ENCODE data around the gene RPL5. TPM values are rescaled to one million over a fixed set of nuclear protein-coding genes. Genes with fewer than 3 reads are reported as not detected.

Gene RPL5
- total and polyA plus RNA-seq, 2 of the 4 experiments (the other 2 are of a cell fraction) = 1,406 to 1,679 TPM

GRCh38 chr1:92855236-92855635 lies 23.4 kb downstream of the RPL5 start:
- in situ Hi-C loops (cut with MboI; ENCODE audit: low sequenced_read_pairs) (no loop called here), intact Hi-C loops (cut with micrococcal nuclease) (no loop called here), dilution Hi-C loops (cut with HindIII; ENCODE audit: low sequenced_read_pairs, unreplicated experiment) (no loop called here)
- Histone ChIP-seq H2BK5ac (ENCODE audit: low read depth, low read length, poor library complexity, severe bottlenecking) (no peak overlapping the region), H3K27me3 (ENCODE audit: control insufficient read depth, insufficient read depth, low read length) (no peaks in the 10 kb centered on the region), H3K9me3 (ENCODE audit: control insufficient read depth, insufficient read depth, low read length) (no peaks in the 10 kb centered on the region; the same call in 1 of the 2 replicates), H3K79me1 (ENCODE audit: low read depth in 1 of 2, low read length in 2 of 2) (no peaks in the 10 kb centered on the region; a peak in 2 of 4 replicates), H2AFZ (replicated peaks; ENCODE audit: low read length, poor library complexity) (no peak overlapping the region), H2AK9ac (replicated peaks; ENCODE audit: low read depth, low read length, poor library complexity) (no peak overlapping the region), H3K56ac (ENCODE audit: extremely low read depth, insufficient read depth, low read length) (no peak overlapping the region), H3K4ac (ENCODE audit: low read depth, low read length) (no peak overlapping the region), H4K20me1 (ENCODE audit: insufficient read depth, low read length) (no peaks in the 10 kb centered on the region), H3K27ac (ENCODE audit: insufficient read depth, low read length) (no peak overlapping the region), H2BK20ac (ENCODE audit: low read depth, low read length) (no peak overlapping the region), H3K36me3 (ENCODE audit: control insufficient read depth, insufficient read depth, low read length) (no peaks in the 10 kb centered on the region; the same call in 1 of the 2 replicates), H4K8ac (ENCODE audit: low read depth in 2 of 2, low read length in 2 of 2) (no peak overlapping the region), H2AK5ac (ENCODE audit: low read depth, low read length) (no peak overlapping the region), H4K91ac (ENCODE audit: insufficient read depth, low read depth, low read length) (no peak overlapping the region), H2BK15ac (ENCODE audit: low read depth, low read length) (no peak overlapping the region), H3K4me3 (ENCODE audit: insufficient read depth, low read depth, low read length) (no peak overlapping the region), H3K23ac (ENCODE audit: low read depth, low read length) (no peak overlapping the region), H3K4me2 (ENCODE audit: low read depth, low read length) (no peak overlapping the region), H3K9ac (ENCODE audit: low read depth, low read length) (no peak overlapping the region), H3K18ac (ENCODE audit: low read depth, low read length) (no peak overlapping the region), H3K9me1 (ENCODE audit: insufficient read depth, low read length) (no peaks in the 10 kb centered on the region), H4K5ac (ENCODE audit: low read depth, low read length) (no peak overlapping the region), H3K4me1 (ENCODE audit: control insufficient read depth, insufficient read depth, low read length) (no peaks in the 10 kb centered on the region), H2BK120ac (ENCODE audit: low read depth, low read length) (no peak overlapping the region), H3K14ac (replicated peaks; ENCODE audit: low read depth, low read length) (no peak overlapping the region)
- ATAC-seq (ENCODE audit: low read depth) (no peak), DNase-seq (no peak)
- no peak for TF ChIP-seq RAD21 (IDR thresholded peaks at IDR 0.05; ENCODE audit: low read length)
- TF ChIP-seq CHD1 (IDR thresholded peaks at IDR 0.05; ENCODE audit: low read depth, low read length) = no peak
- no peak for TF ChIP-seq MAZ (IDR thresholded peaks at IDR 0.05; ENCODE audit: borderline replicate concordance, low read depth, low read length)
- TF ChIP-seq RCOR1 (IDR thresholded peaks at IDR 0.05; ENCODE audit: insufficient replicate concordance, low read length) = no peak
- no peak for TF ChIP-seq SMC3 (IDR thresholded peaks at IDR 0.05; ENCODE audit: low read depth, low read length)
- TF ChIP-seq POLR2A (IDR thresholded peaks at IDR 0.05; ENCODE audit: low read depth, low read length) = no peak
- TF ChIP-seq ELK1 (IDR thresholded peaks at IDR 0.05; ENCODE audit: borderline replicate concordance, low read depth, low read length) = no peak
- no peak for TF ChIP-seq CEBPB (IDR thresholded peaks at IDR 0.05; ENCODE audit: low read depth, low read length)
- TF ChIP-seq RFX5 (IDR thresholded peaks at IDR 0.05; ENCODE audit: low read depth, low read length) = no peak
- TF ChIP-seq CTCF (conservative IDR thresholded peaks at IDR 0.05; ENCODE audit: low read depth, low read length) = no peak
- no peak for TF ChIP-seq MAFK (IDR thresholded peaks at IDR 0.05; ENCODE audit: low read depth, low read length)
- no peak for TF ChIP-seq BHLHE40 (IDR thresholded peaks at IDR 0.05; ENCODE audit: low read depth, low read length)
- no peak for TF ChIP-seq FOS (IDR thresholded peaks at IDR 0.05; ENCODE audit: low read depth, low read length)
- no CpG with 5 or more reads among the region's 4 CpGs for WGBS, 2 experiments (ENCODE audit: extremely low coverage in 2 of 2, insufficient read length in 1 of 2)
- POLR2A ChIA-PET (ENCODE audit: unreplicated experiment) = no interaction called here
- CTCF ChIA-PET = interaction anchor here (1.1 to 2.1 kb wide), 2 partner anchors 113 to 138 kb away, joined by 3 to 7 read pairs; no protein-coding TSS in a partner anchor
- no TSS peak for BruUV-seq (replicated peaks)

Data from IMR-90 (cell line).